ENCODE data around the gene TMEM201.
"Not testable (repeated sequence)": the region's sequence is repeated elsewhere in the genome, so short reads cannot be mapped to it uniquely, and the experiment has no call there.

DNA sequence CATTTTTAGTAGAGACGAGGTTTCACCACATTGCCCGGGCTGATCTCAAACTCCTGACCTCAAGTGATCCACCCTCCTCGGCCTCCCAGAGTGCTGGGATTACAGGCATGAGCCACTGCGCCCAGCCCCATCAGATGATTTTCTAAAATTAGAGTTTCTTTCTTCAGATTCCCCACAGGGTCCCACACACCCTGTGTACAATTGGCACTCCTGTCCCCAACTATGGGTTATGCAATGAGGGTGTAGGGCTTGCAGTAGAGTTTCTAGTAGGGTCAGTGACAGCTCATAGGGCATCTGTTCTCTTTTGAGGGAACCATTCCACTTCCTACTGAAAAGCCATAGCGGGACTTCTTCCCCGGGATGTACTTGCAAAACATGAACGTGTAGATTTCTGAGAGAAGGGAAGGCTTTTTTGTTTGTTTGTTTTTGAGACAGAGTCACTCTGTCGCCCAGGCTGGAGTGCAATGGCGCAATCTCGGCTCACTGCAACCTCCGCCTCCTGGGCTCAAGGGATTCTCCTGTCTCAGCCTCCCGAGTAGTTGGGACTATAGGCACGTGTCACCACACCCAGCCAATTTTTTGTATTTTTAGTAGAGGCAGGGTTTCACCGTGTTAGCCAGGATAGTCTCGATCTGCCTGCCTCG lies 17.7 kb upstream of the TMEM201 start:
- TF ChIP-seq, protein P1, sequence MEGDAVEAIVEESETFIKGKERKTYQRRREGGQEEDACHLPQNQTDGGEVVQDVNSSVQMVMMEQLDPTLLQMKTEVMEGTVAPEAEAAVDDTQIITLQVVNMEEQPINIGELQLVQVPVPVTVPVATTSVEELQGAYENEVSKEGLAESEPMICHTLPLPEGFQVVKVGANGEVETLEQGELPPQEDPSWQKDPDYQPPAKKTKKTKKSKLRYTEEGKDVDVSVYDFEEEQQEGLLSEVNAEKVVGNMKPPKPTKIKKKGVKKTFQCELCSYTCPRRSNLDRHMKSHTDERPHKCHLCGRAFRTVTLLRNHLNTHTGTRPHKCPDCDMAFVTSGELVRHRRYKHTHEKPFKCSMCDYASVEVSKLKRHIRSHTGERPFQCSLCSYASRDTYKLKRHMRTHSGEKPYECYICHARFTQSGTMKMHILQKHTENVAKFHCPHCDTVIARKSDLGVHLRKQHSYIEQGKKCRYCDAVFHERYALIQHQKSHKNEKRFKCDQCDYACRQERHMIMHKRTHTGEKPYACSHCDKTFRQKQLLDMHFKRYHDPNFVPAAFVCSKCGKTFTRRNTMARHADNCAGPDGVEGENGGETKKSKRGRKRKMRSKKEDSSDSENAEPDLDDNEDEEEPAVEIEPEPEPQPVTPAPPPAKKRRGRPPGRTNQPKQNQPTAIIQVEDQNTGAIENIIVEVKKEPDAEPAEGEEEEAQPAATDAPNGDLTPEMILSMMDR (conservative IDR thresholded peaks at IDR 0.05; ENCODE audit: low read depth, low read length): not testable (repeated sequence)
- TF ChIP-seq, protein P2, sequence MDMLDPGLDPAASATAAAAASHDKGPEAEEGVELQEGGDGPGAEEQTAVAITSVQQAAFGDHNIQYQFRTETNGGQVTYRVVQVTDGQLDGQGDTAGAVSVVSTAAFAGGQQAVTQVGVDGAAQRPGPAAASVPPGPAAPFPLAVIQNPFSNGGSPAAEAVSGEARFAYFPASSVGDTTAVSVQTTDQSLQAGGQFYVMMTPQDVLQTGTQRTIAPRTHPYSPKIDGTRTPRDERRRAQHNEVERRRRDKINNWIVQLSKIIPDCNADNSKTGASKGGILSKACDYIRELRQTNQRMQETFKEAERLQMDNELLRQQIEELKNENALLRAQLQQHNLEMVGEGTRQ (IDR thresholded peaks at IDR 0.05; ENCODE audit: low read depth, low read length): not testable (repeated sequence)

Measured in IMR-90 (cell line).